CD4-positive, alpha-beta T cell treated with Interleukin-6 at 100 ng/mL for 8 hours (primary cell): ENCODE results near the gene ADGRF3.
"Not testable (repeated sequence)": the region's sequence is repeated elsewhere in the genome, so short reads cannot be mapped to it uniquely, and the experiment has no call there.

Source experiments
- DNase-seq: peaks from one replicate; pipeline ENCODE4 v3.0.0-alpha.2; 2020; ENCODE audit warnings: mixed read lengths, low spot score

The ADGRF3 gene

GRCh38 chr2:26276484-26277227 lies 69.9 kb downstream of the ADGRF3 start:
- DNase-seq: no peak

GRCh38 chr2:26274058-26274613 lies 72.5 kb downstream of the ADGRF3 start:
- no peak for DNase-seq

GRCh38 chr2:26273501-26273900 lies 73.1 kb downstream of the ADGRF3 start:
- no peak for DNase-seq

GRCh38 chr2:26270373-26270772 lies 76.2 kb downstream of the ADGRF3 start:
- no peak for DNase-seq

GRCh38 chr2:26269571-26270158 lies 76.9 kb downstream of the ADGRF3 start:
- DNase-seq: no peak

- not testable (repeated sequence) for DNase-seq
Measured at GRCh38 chr2:26268670-26269385, 77.8 kb downstream of the ADGRF3 start.

- DNase-seq: no peak
Measured at GRCh38 chr2:26268213-26268612, 78.4 kb downstream of the ADGRF3 start.

GRCh38 chr2:26258836-26259235 lies 87.8 kb downstream of the ADGRF3 start:
- DNase-seq: not testable (repeated sequence)
